Central memory CD8-positive, alpha-beta T cell (primary cell): ENCODE data around the gene PDK4.
"Not testable (repeated sequence)": the region's sequence is repeated elsewhere in the genome, so short reads cannot be mapped to it uniquely, and the experiment has no call there.

ENCODE experiments used
- ATAC-seq: fragments of 150-1000 bp; cut with Tn5 transposase; replicated peaks from 2 replicates; pipeline ENCODE4 v1.10.0; 2022; ENCODE audit warnings: mild to moderate bottlenecking, moderate FRiP score, moderate number of reproducible peaks; ENCODE audit not compliant: poor library complexity, severe bottlenecking; ENCODE audit errors: extremely low read depth
- DNase-seq, 2 donors: peaks; one replicate each; pipeline ENCODE4 v3.0.0; 2021; ENCODE audit warnings: low spot score in 2 of 2
- H3K27ac Mint-ChIP-seq: one replicate; pipeline ENCODE4 v1.8.0; 2022; ENCODE audit warnings: low read depth, mild to moderate bottlenecking, moderate library complexity, mixed read lengths
- H3K27me3 Mint-ChIP-seq: one replicate; pipeline ENCODE4 v1.8.0; 2022; ENCODE audit warnings: mixed read lengths
- H3K36me3 Mint-ChIP-seq: one replicate; pipeline ENCODE4 v1.8.0; 2022; ENCODE audit warnings: mild to moderate bottlenecking, moderate library complexity, mixed read lengths; ENCODE audit not compliant: insufficient read depth
- H3K4me1 Mint-ChIP-seq: one replicate; pipeline ENCODE4 v1.8.0; 2022; ENCODE audit warnings: mixed read lengths
- H3K4me3 Mint-ChIP-seq: one replicate; pipeline ENCODE4 v1.8.0; 2022; ENCODE audit warnings: mild to moderate bottlenecking, moderate library complexity, mixed read lengths
- H3K9me3 Mint-ChIP-seq: one replicate; pipeline ENCODE4 v1.8.0; 2022; ENCODE audit warnings: mixed read lengths

PDK4 gene

DNA sequence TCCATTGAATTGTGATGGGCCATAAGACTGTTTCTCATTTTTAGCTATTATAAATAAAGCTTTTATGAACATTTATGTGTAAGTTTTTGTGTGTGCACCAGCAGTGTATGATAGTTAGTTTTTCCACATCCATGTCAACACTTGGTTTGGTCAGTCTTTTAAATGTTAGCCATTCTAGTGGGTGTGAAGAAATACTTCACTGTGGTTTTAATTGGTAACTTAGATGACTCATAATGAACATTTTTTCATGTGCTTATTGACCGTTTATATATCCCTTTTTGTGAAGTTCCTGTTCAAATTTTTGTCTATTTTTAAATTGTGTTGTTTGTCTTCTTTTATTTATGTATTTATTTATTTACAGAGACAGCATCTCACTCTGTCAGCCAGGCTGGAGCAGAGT, 23.6 kb upstream of the PDK4 start:
- Mint-ChIP-seq H3K27me3 (peaks cover 7% of the 10 kb centered on the region), H3K36me3 (no peaks in the 10 kb centered on the region), H3K9me3 (peaks cover 17% of the 10 kb centered on the region)

DNA sequence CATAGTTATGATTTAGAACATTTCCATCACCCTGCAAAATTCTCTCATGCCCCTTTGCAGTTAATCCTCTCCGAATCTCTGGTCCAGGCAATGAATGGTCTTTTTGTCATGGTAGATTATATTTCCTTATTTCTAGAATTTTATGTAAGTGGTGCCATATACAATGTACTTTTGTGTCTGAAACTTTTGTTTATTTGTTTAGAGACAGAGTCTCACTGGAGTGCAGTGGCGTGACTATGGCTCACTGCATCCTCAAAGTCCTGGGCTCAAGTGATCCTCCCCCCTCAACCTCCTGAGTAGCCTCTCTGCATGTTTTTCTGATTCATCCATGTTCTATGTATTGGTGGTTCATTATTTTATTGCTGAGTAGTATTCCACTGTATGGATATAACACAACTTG, 23.2 kb upstream of the PDK4 start:
- Mint-ChIP-seq H3K27ac (no peak overlapping the region), H3K4me1 (no peaks in the 10 kb centered on the region), H3K4me3 (no peak overlapping the region)

More for the DNA sequence above, 23.6 kb upstream of the PDK4 start:
- DNase-seq (no peak), ATAC-seq (no peak)
- Mint-ChIP-seq H3K27ac (no peak overlapping the region), H3K4me3 (no peak overlapping the region), H3K4me1 (no peaks in the 10 kb centered on the region)

DNA sequence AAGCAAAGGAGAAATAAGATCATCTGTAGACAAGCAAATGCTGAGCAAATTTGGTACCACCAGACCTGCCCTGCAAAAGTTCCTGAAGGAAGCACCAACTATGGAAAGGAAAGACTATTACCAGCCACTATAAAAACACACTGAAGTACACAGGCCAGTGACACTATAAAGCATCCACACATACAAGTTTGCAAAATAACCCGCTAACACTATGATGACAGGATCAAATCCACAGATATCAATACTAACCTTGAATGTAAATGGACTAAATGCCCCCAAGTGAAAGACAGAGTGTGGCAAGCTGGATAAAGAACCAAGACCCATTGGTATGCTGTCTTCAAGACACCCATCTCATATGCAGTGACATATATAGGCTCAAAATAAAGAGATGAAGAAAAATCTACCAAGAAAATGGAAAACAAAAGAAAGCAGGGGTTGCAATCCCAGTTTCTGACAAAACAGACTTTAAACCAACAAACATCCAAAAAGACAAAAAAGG, 18.2 kb upstream of the PDK4 start:
- ATAC-seq (no peak), DNase-seq (no peak)
- no peak overlapping the region for H3K27ac Mint-ChIP-seq
- no peaks in the 10 kb centered on the region for H3K36me3 Mint-ChIP-seq
- H3K27me3 Mint-ChIP-seq, result peaks cover 10% of the 10 kb centered on the region
- H3K4me3 Mint-ChIP-seq, result no peak overlapping the region
- peaks cover 23% of the 10 kb centered on the region for H3K9me3 Mint-ChIP-seq
- H3K4me1 Mint-ChIP-seq, result no peaks in the 10 kb centered on the region

More for the DNA sequence above, 23.2 kb upstream of the PDK4 start:
- peaks cover 3% of the 10 kb centered on the region for H3K27me3 Mint-ChIP-seq
- peaks cover 18% of the 10 kb centered on the region for H3K9me3 Mint-ChIP-seq
- H3K36me3 Mint-ChIP-seq, result no peaks in the 10 kb centered on the region
- no peak for DNase-seq
- no peak for ATAC-seq

DNA sequence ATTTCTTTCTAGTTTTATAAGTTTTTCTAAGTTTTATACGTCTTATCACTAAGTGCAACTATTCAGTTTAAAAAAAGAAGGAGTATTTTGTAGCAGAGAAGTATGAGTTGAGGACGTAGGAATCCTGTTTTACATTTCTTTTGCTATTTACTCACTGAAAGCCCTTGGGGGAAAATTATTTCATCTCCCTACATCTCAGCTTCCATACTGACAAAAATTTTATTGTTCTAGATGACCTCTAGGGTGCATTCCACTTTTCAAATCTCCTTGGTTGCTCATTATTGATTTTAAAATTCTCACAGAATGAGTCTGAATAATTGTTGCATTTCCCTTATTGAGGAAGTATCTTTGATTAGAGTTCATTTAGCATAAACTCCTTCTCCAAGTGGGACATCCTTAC, 14.9 kb upstream of the PDK4 start:
- Mint-ChIP-seq H3K4me3 (no peak overlapping the region), H3K27me3 (peaks cover 10% of the 10 kb centered on the region), H3K4me1 (no peaks in the 10 kb centered on the region), H3K27ac (no peak overlapping the region), H3K36me3 (no peaks in the 10 kb centered on the region), H3K9me3 (peaks cover 23% of the 10 kb centered on the region)
- ATAC-seq (no peak), DNase-seq (no peak)

DNA sequence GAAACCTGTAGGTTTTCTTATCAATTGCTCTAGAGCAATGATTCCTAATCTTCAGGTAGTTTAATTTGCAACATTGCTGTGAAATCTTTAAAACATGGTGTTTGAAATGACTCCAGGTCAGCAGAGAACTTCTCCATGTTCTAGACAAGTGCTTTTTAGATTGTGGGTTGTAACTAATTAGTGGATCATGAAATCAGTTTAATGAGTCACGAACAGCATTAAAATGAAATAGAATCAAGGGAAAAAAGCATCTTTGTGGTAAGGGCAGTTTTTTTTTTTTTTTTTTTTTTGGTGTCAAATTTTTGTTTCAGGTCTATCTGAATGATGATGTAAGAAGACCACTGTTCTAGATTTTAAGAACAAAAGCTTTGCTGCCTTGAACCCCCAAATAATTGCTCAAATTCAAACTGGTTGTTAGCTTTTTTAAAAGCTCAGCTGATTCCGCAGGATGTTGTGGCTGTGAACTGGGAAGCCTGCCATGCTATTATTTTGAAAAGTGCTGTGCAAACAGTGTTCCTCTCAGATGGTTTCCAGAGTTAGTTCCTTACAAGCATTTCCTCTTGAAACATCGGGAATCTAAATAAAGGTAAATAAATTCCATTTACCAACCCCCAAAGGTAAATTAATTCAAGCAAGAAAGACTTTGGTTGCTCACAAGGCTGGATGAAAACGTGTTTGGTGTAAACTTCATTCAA, 13.1 kb upstream of the PDK4 start:
- peaks cover 10% of the 10 kb centered on the region for H3K27me3 Mint-ChIP-seq
- peaks cover 13% of the 10 kb centered on the region for H3K9me3 Mint-ChIP-seq
- DNase-seq (no peak), ATAC-seq (no peak)
- no peak overlapping the region for H3K4me3 Mint-ChIP-seq
- no peak overlapping the region for H3K27ac Mint-ChIP-seq
- H3K36me3 Mint-ChIP-seq, result no peaks in the 10 kb centered on the region
- no peaks in the 10 kb centered on the region for H3K4me1 Mint-ChIP-seq

DNA sequence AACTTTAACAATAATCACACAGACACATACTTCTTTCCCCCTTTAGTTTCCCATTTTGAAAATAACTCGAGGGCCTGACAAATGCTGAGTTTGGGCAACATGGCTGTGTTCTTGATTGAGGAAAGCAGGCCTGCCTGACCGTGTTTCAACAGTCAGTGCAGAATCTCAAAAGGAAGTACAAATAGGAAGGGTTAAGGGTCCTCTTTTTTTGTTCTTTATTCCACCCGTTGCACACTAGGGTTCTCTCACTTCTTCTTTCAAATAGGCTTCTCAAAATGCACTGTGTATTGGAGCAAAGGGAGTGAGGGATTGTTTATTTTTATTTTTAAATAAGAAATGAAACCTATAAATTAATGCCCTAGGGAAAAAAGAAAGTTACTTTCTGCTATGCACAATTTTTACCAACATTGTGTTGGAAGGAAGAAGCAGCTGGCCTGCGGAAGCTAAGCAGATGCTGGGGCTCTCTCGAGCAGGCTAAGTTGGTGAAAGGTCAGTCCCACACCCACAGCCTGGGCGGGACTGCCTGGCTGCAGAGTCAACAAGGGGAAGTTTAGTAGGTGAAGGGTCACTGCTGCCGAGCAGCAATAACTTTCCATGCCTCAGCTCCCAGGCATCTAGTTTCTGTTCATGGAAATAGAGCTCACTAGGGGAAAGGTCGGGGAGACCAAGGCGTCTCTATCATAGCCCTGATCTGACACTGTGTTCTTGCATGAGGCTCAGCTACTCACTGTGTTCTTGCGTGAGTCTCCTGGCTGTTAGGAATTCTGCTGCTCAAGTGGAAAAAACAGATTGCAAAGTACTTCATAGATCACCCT, 12.2 kb upstream of the PDK4 start:
- DNase-seq (no peak), ATAC-seq (no peak)
- Mint-ChIP-seq H3K27me3 (peaks cover 10% of the 10 kb centered on the region), H3K4me1 (no peaks in the 10 kb centered on the region), H3K27ac (no peak overlapping the region), H3K36me3 (no peaks in the 10 kb centered on the region), H3K9me3 (peaks cover 4% of the 10 kb centered on the region), H3K4me3 (no peak overlapping the region)

DNA sequence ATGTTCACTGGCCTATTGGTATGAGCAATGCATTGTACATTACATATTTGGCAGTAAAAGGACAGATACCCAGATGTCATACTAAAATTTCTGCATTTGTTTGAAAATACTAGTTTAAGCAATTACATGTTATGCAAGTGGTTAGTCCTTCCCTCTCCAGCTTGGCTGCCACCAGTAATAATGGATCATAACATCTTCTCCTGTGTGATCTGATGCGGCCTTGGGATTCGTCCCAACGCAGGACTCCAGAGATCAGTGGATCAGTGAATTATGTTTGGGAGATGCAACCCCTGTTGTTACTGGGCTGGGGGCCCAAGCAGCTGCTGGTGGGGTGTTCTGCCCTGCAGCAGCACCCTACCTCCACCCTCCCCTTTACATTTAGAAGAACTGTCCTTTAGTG, 11.2 kb upstream of the PDK4 start:
- H3K27me3 Mint-ChIP-seq, result peaks cover 10% of the 10 kb centered on the region
- H3K4me1 Mint-ChIP-seq, result no peaks in the 10 kb centered on the region
- ATAC-seq (no peak), DNase-seq (no peak)
- no peaks in the 10 kb centered on the region for H3K9me3 Mint-ChIP-seq
- no peaks in the 10 kb centered on the region for H3K36me3 Mint-ChIP-seq
- H3K27ac Mint-ChIP-seq, result no peak overlapping the region
- no peak overlapping the region for H3K4me3 Mint-ChIP-seq

DNA sequence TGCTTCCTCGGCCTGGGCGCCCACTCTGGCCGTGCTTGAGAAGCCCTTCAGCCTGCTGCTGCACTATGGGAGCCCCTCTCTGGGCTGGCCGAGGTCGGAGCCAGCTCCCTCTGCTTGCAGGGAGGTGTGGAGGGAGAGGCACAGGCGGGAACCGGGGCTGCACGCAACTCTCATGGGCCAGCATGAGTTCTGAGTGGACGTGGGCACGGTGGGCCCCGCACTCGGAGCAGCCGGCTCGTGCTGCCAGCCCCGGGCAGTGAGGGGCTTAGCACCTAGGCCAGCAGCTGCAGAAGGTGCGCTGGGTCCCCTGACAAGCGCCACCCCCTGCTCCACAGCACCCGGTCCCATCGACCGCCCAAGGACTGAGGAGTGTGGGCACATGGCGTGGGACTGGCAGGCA, 9.0 kb upstream of the PDK4 start:
- H3K27me3 Mint-ChIP-seq, result no peaks in the 10 kb centered on the region
- H3K4me3 Mint-ChIP-seq, result no peak overlapping the region
- H3K27ac Mint-ChIP-seq, result no peak overlapping the region
- no peak for DNase-seq
- no peaks in the 10 kb centered on the region for H3K9me3 Mint-ChIP-seq
- ATAC-seq, result no peak
- no peaks in the 10 kb centered on the region for H3K4me1 Mint-ChIP-seq
- H3K36me3 Mint-ChIP-seq, result no peaks in the 10 kb centered on the region

DNA sequence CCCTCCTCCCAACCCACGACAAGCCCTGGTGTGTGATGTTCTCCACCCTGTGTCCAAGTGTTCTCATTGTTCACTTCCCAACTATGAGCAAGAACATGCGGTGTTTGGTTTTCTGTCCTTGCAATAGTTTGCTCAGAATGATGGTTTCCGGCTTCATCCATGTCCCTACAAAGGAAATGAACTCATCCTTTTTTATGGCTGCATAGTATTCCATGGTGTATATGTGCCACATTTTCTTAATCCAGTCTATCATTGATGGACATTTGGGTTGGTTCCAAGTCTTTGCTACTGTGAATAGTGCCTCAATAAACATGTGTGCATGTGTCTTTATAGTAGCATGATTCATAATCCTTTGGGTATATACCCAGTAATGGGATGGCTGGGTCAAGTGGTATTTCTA, 8.5 kb upstream of the PDK4 start:
- H3K9me3 Mint-ChIP-seq, DNase-seq, H3K4me1 Mint-ChIP-seq, H3K4me3 Mint-ChIP-seq, H3K27ac Mint-ChIP-seq, ATAC-seq, H3K36me3 Mint-ChIP-seq, H3K27me3 Mint-ChIP-seq: not testable (repeated sequence)

DNA sequence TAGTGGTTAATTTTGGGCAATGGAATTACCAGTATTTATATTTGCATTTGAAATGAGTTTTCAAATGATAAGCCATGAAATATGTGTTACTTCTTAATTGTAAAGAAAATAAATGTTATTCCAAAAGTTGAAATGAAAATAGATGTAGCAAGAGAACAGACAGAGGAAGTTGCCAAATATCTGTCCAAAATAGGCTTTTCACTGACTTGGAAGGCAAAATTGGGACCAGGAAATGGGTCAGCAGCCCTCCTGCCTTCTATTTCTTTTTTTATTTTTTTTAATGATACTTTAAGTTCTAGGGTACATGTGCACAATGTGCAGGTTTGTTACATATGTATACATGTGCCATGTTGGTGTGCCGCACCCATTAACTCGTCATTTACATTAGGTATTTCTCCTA, 8.1 kb upstream of the PDK4 start:
- ATAC-seq, DNase-seq, H3K9me3 Mint-ChIP-seq, H3K4me1 Mint-ChIP-seq, H3K27me3 Mint-ChIP-seq, H3K36me3 Mint-ChIP-seq, H3K27ac Mint-ChIP-seq, H3K4me3 Mint-ChIP-seq: not testable (repeated sequence)

DNA sequence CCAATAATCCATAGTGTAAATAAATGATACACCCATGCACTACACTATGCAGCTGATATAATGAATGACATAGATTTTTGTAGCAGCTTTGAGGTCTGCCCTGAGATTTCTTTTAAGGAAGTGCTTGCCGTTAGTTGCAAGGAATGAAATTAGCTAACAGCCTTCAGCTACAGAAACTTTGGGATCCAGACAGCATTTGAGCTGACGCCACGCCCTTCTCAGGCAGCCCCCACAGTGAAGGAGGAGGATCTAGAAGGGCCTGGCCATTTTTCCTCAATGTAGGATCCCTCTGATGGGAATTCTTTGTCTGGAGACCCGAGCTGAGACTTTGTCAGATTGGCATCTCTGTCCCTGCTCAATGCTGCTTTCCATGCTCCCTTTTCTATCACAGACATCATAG, 6.1 kb upstream of the PDK4 start:
- Mint-ChIP-seq H3K36me3 (no peaks in the 10 kb centered on the region), H3K27ac (no peak overlapping the region), H3K4me3 (no peak overlapping the region), H3K9me3 (no peaks in the 10 kb centered on the region), H3K27me3 (peaks cover 3% of the 10 kb centered on the region), H3K4me1 (no peaks in the 10 kb centered on the region)
- no peak for DNase-seq
- ATAC-seq, result no peak

DNA sequence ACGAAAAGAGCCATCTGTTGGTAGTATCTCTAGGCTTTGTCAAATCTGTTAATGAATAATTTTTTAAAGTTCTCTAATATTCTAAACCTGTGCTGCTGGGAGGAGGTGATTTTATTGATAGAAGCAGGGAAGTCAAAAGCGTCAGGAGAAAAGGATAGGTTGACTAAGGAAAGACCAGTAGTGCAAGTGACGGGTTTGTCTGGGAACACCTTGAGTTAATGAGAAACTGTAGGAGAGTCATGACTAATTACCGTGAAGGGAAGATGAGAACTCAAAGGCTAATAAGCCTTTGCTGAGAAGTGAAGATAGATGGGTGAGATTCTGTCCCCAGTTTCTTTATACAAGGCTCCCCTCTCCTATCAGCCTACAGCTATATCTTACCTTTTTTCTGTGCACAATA, 5.0 kb upstream of the PDK4 start:
- DNase-seq, result no peak
- Mint-ChIP-seq H3K4me1 (no peaks in the 10 kb centered on the region), H3K36me3 (no peaks in the 10 kb centered on the region), H3K9me3 (no peaks in the 10 kb centered on the region), H3K27me3 (peaks cover 11% of the 10 kb centered on the region), H3K4me3 (no peak overlapping the region), H3K27ac (no peak overlapping the region)
- ATAC-seq, result no peak

DNA sequence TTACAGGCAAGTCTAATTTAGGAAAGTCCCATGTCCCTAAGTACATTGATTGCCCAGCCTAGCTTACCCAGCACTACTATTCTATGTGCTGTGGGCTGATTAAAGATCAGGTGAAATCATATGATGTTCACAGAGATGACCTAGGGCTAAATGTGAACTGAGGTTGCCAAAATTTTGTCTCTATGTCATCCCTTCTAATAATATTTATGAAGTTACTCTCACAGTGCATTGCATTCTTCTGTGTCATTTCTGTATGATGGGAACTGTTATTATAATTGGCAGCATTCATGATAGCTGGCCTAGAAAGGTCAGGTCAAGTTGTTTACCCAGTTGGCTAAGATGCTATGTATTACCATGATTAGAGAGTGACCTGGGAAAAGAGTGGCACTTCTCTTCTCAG, 2.8 kb upstream of the PDK4 start:
- Mint-ChIP-seq H3K27ac (no peak overlapping the region), H3K4me1 (no peaks in the 10 kb centered on the region), H3K9me3 (no peaks in the 10 kb centered on the region), H3K36me3 (no peaks in the 10 kb centered on the region), H3K4me3 (no peak overlapping the region), H3K27me3 (peaks cover 23% of the 10 kb centered on the region)
- DNase-seq (no peak), ATAC-seq (no peak)
